Measurements from ENCODE around the gene GRIN2A.

Gene GRIN2A

GRCh38 chr16:9870962-9871361, 311.3 kb downstream of the GRIN2A start:
- in situ Hi-C loops (cut with MboI; ENCODE audit: low sequenced_read_pairs) = no loop called here

GRCh38 chr16:9869776-9870175, 312.5 kb downstream of the GRIN2A start:
- in situ Hi-C loops (cut with MboI; ENCODE audit: low sequenced_read_pairs) = no loop called here

DNA sequence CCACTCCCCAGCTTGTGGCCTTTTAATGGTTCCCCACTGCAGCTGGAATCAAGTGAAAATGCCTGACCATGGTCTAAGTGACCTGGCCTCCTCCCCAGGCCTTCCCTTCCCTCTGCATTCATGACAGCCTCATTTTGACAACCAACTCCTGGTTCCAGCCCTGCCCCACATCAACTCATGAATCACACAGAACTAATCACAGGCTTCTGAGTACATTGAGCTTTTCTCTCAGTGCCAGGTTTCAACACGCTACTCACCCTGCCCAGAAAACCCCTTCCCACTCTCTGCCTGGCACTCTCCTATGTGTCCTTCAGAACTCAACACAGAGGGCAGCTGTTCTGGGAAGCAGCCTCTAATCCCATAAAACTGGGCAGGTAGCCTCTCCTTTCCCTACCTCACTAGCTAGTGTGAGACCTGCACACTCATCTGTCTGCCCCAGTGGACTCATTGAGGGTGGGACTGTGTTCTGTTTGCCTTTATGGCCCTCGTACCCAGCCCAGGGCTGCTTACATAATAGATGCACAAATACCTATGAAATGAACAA, 313.6 kb downstream of the GRIN2A start:
- in situ Hi-C loops (cut with MboI; ENCODE audit: low sequenced_read_pairs) = no loop called here

DNA sequence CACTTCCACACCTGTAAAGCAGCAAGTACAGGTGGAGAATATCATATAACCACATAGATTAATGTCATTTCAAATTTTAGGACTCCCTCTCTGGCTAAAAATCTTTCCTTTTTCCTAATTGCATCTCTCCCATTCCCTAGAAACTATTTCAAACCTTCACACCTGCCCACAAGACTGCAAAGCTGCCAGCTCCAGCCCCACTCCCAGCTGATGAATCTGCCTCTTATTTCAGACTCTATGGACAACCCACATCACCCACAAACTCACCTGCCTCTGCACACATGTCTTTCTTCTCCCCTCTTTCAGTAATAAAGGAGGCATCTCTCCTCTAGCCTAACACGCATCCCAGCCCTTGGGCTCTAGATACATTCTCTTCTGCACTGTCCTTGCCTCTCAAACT, 315.1 kb downstream of the GRIN2A start:
- in situ Hi-C loops (cut with MboI; ENCODE audit: low sequenced_read_pairs) = no loop called here

- in situ Hi-C loops (cut with MboI; ENCODE audit: low sequenced_read_pairs) = no loop called here
Observed at GRCh38 chr16:9864461-9864860, 317.8 kb downstream of the GRIN2A start.

- in situ Hi-C loops (cut with MboI; ENCODE audit: low sequenced_read_pairs) = no loop called here
Observed at GRCh38 chr16:9862327-9862726, 319.9 kb downstream of the GRIN2A start.

DNA sequence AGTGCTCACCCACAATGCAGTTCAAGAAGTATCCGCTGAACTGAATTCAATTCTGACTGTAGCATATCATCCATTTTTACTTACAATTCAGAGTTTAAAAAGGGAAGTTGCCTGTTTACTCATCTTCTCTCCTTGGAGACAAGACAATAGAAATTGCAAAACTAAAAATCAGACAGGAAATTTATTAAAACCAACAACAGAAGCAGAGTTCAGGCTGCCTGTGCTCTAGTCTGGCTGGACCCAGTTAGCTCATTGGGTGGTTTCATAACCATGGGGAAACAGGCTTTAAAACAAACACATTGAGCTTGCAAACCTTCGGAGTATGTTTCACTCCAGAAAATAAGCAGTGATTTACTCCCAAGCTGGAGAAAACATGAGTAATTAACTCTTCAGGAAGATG, 321.4 kb downstream of the GRIN2A start:
- in situ Hi-C loops (cut with MboI; ENCODE audit: low sequenced_read_pairs) = no loop called here

GRCh38 chr16:9859701-9860327, 322.4 kb downstream of the GRIN2A start:
- in situ Hi-C loops (cut with MboI; ENCODE audit: low sequenced_read_pairs) = no loop called here

- in situ Hi-C loops (cut with MboI; ENCODE audit: low sequenced_read_pairs) = no loop called here
Observed at GRCh38 chr16:9854675-9855074, 327.6 kb downstream of the GRIN2A start.

DNA sequence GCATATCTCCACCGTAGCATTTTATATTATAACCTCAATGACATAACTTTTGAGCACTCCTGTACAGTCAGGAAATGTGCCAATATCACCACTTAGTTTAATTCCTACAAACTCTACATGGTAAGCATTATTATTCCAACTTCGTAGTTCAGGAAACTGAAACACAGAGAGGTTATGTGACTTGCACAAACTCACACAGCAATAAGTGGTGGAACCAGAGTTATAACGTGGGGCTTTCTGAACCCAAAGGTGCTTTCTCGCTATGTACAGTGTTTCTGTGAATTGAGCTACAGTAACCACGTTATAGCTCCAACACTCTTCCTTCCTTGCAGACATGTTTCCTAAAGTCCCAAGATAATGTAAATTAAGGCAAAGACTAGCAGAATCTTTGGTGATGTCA, 330.2 kb downstream of the GRIN2A start:
- in situ Hi-C loops (cut with MboI; ENCODE audit: low sequenced_read_pairs) = no loop called here

DNA sequence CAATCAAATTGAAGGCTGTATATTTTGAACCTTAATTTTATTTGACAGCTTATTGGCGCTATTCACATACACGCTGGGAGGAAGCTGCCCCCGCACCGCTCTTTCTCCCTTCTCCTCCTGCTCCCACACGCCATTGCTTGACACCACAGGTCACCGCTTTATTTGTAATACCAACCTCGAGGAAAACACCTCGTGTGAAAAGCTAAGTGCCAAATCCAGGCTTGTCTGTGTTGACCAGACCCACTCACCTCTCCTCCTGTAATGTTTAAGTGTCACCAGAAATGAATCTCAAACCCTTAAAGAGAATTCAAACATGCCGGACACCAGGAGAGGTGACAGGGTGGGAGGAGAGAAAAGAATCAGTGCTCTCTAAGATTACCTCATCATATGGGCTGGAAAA, 331.4 kb downstream of the GRIN2A start:
- in situ Hi-C loops (cut with MboI; ENCODE audit: low sequenced_read_pairs) = no loop called here

DNA sequence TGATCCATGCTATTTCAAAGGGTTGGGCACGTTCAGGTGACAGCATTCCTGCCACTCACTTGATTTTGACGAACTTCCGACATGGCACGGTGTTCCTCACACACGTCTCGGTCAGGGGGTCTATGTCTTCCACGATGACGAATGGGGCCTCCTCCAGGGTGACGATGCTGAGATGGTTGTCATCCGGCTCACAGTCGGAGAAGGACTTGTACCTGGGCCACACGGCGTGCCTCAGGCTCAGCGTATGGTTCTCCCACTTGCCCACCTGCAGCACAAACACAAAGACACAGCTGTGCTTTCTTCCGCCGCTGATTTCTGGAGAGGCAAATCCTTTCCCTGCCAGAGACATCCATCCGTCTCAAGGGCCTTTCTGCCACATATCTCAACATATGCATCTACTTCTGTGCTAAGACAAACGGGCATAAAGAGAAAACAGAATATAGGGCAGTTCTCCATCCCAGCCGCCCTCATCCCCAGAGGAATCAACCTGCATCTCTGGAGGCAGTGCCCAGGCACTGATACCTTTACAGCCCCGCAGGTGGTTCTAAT, 332.5 kb downstream of the GRIN2A start:
- in situ Hi-C loops (cut with MboI; ENCODE audit: low sequenced_read_pairs) = no loop called here

GRCh38 chr16:9847146-9847545, 335.1 kb downstream of the GRIN2A start:
- in situ Hi-C loops (cut with MboI; ENCODE audit: low sequenced_read_pairs) = no loop called here

- in situ Hi-C loops (cut with MboI; ENCODE audit: low sequenced_read_pairs) = no loop called here
Observed at GRCh38 chr16:9846362-9847099, 335.7 kb downstream of the GRIN2A start.

- in situ Hi-C loops (cut with MboI; ENCODE audit: low sequenced_read_pairs) = no loop called here
Observed at GRCh38 chr16:9845661-9846361, 336.4 kb downstream of the GRIN2A start.

DNA sequence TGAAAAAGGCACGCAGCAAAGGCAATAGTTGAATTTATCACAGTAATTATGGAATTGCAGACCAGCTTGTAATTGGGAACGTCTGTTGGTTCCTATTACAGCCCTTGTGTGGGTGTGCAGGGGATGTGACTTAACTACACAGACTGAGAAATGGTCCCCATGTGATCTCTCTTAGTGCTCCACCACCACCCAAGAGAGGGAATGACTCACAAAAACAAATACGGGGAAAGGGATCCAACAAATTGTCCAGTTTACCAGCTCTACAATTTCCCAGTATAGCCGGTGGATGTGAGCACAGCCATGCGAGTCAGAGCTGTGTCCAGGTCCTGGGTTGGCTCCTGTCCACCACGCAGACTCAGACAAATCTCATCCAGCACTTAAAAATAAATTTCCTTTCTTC, 337.9 kb downstream of the GRIN2A start:
- in situ Hi-C loops (cut with MboI; ENCODE audit: low sequenced_read_pairs) = no loop called here

- in situ Hi-C loops (cut with MboI; ENCODE audit: low sequenced_read_pairs) = no loop called here
Observed at GRCh38 chr16:9843424-9844018, 338.7 kb downstream of the GRIN2A start.

DNA sequence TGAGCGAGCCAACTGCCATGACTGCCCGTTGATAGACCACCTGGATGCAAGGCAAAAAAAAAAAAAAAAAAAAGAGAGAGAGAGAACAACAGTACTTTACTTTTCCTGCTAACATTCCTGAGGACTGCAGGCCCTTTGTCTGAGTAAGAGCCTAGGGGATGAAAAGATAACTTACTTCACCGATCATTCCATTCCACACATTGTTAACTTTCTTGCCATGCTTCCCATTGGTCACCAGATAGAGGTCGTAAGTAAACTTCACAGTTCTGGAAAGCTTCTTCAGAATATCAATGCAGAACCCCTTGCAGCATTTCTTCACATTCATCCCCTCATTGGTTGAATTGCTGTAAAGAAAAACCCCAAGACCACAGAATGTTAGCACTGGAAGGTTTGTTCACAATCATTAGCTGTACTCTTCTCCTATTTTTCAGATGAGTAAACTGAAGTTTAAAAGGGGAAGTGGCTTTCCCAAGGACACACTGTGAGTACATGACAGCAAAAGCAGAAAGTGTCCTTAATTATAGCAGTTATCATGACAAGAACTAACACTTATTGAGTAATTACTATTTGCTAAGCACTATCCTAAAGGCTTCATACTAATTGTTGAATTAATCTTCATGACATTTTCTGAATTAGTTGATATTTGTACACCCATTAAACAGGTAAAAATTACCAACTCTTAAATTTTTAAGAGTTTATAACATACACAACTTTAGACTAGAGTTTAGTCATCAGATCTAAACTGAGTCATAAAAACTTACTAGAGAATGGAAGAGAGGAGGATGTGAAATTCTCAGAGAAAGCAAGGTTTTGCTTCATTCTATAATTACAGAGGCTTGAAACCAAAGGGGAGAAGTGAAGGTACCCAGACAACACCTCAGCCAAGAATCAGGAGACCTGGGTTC, 341.2 kb downstream of the GRIN2A start:
- in situ Hi-C loops (cut with MboI; ENCODE audit: low sequenced_read_pairs) = no loop called here

DNA sequence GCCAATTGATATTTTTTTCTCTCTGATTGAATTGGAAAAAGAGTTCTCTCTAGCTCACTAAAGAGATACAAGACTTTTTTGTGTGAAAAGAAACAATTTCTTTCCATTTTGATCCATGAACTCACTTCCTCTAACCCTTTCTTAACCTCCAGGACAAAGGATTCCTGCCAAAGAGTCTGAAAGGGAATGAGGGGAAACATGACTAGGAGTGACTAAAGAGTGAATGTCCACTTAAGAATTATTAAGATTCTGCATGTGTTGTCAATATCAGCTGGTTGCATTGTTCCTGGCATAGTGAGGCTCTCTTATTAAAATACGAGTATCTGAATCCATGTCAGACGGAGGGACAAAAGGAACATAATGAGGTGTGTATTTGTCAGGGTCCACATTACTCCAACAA, 344.7 kb downstream of the GRIN2A start:
- in situ Hi-C loops (cut with MboI; ENCODE audit: low sequenced_read_pairs) = no loop called here

DNA sequence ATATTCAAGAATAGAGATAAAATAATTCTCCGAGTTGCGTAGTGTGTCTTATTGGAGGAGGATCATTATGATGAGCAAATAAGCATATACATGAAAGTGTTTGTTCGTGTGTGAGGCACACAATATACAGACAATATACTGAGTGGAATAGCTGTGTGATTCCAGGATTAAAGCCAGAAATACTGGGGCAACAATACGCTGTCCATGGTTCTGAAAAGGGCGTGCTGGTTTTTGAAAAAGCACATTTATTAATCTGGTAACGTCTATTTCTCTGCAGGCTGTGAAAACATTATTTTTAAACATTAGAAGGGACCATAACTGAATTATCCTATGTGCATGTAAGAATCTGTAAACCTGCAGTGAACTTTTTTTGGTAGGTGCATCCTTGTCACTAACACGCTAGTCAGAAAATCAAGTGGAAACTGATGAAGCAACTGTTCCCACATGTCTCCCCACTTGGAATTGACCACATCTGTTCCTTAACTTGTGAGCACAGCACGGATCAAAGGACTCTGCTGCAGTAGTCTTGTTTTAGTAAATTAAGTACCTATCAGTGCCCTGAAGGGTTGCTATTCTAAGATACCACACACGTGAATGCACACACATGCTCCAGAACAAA, 346.0 kb downstream of the GRIN2A start:
- in situ Hi-C loops (cut with MboI; ENCODE audit: low sequenced_read_pairs) = no loop called here

All from HL-60/S4 treated with phorbol 12-myristate 13-acetate at 8.2 ng/mL for 4 days and 3 days (cell line).